ENCODE measurements around the gene ADRA2B.
"Not testable (repeated sequence)": the region's sequence is repeated elsewhere in the genome, so short reads cannot be mapped to it uniquely, and the experiment has no call there.

Gene ADRA2B

GRCh38 chr2:96088340-96089335 is 27.7 kb downstream of the ADRA2B start:
- DNase-seq (ENCODE audit: low read depth), result no peak

GRCh38 chr2:96087130-96087529 is 29.2 kb downstream of the ADRA2B start:
- DNase-seq (ENCODE audit: low read depth), result no peak

GRCh38 chr2:96085541-96086355 is 30.6 kb downstream of the ADRA2B start:
- no peak for DNase-seq (ENCODE audit: low read depth)

- DNase-seq (ENCODE audit: low read depth), result not testable (repeated sequence)
These were observed 31.4 kb downstream of the ADRA2B start for GRCh38 chr2:96084858-96085518.

GRCh38 chr2:96083989-96084857 is 32.1 kb downstream of the ADRA2B start:
- no peak for DNase-seq (ENCODE audit: low read depth)

- DNase-seq (ENCODE audit: low read depth), result no peak
These were observed 33.1 kb downstream of the ADRA2B start for GRCh38 chr2:96083064-96083939.

- no peak for DNase-seq (ENCODE audit: low read depth)
These were observed 33.9 kb downstream of the ADRA2B start for GRCh38 chr2:96082211-96083063.

GRCh38 chr2:96081042-96081441 is 35.3 kb downstream of the ADRA2B start:
- DNase-seq (ENCODE audit: low read depth), result no peak

GRCh38 chr2:96075199-96075771 is 41.1 kb downstream of the ADRA2B start:
- no peak for DNase-seq (ENCODE audit: low read depth)

- no peak for DNase-seq (ENCODE audit: low read depth)
These were observed 42.2 kb downstream of the ADRA2B start for GRCh38 chr2:96074156-96074555.

GRCh38 chr2:96073170-96073775 is 43.1 kb downstream of the ADRA2B start:
- no peak for DNase-seq (ENCODE audit: low read depth)

- DNase-seq (ENCODE audit: low read depth), result no peak
These were observed 43.6 kb downstream of the ADRA2B start for GRCh38 chr2:96072746-96073145.

GRCh38 chr2:96071977-96072491 is 44.3 kb downstream of the ADRA2B start:
- DNase-seq (ENCODE audit: low read depth), result not testable (repeated sequence)

GRCh38 chr2:96071087-96071976 is 45.0 kb downstream of the ADRA2B start:
- DNase-seq (ENCODE audit: low read depth), result not testable (repeated sequence)

GRCh38 chr2:96070351-96070750 is 46.0 kb downstream of the ADRA2B start:
- not testable (repeated sequence) for DNase-seq (ENCODE audit: low read depth)

GRCh38 chr2:96069878-96070277 is 46.5 kb downstream of the ADRA2B start:
- not testable (repeated sequence) for DNase-seq (ENCODE audit: low read depth)
